Activated CD4-positive, alpha-beta T cell treated with anti-CD3 and anti-CD28 coated beads, Interleukin-2, amount 50 U/mL, for 4 hours (primary cell): Measurements from ENCODE around the gene GPATCH1.

Source experiments
- DNase-seq, 2 experiments: peaks; one replicate each; pipeline ENCODE4 v3.0.0-alpha.2; 2020

The GPATCH1 gene

GRCh38 chr19:33064792-33065550, 16.0 kb upstream of the GPATCH1 start, which contains the start of gene RHPN2:
TSS of gene RHPN2 (minus strand) at chr19:33064888. CDS start at chr19:33064852, 36 bp downstream.
- DNase-seq: peak; percentile 35 to 41

DNA sequence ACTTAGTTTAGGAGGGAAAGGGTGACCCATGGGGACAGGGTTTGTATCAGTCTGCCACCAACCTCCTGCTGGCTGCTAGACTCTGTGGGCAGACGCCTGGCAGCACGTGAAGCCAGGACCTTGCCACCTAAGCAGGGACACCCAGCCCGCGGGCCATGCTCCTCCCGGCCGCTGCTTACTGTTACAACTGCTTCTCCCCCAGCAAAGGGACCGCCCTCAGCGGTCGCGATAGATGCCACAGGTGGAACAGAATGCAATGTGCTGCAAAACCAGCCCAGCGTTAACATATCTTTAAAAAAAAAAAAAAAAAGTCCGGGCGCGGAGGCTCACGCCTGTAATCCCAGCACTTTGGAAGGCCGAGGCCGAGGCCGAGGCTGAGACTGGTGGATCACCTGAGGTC, 14.4 kb upstream of the GPATCH1 start:
- no peak for DNase-seq

- no peak for DNase-seq
Observed at GRCh38 chr19:33067121-33067520, 13.9 kb upstream of the GPATCH1 start.

DNA sequence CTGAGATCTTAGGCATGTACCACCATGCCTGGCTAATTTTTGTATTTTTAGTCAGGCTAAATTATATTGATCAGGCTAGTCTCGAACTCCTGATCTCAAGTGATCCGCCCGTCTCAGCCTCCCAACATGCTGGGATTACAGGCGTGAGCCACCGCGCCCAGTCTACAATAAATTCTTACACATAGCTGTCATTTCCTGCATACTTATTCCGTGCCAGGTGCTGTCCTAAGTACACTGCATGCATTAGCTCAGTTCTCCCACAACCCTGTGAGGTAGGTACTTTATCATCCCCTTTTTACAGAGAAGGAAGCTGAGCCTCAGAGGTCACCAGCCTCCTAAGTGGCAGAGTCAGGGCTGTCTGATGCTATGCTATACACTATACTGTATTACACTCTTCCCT, 9.1 kb upstream of the GPATCH1 start:
- no peak for DNase-seq

- no peak for DNase-seq
Observed at GRCh38 chr19:33075519-33075918, 5.5 kb upstream of the GPATCH1 start.

GRCh38 chr19:33085570-33086128, 4.7 kb downstream of the GPATCH1 start:
- no peak for DNase-seq

DNA sequence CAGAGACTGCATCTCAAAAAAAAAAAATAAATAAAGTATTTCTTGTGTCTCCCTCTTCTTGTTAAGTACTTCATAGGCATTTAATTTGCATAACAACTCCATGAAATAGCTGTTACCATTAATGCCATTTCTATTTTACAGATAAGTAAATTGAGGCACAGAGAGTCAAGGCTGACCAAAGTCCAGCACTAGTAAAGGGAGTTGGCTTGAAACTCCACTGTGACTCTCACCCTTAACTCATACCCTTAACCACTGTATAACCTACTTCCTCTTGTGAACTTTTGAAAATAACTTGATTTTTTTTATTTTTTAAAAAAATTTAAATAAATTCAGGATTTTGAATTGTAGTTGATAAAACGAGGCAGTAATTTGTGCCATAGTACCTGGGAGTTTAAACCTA, 6.0 kb downstream of the GPATCH1 start:
- DNase-seq: no peak

DNA sequence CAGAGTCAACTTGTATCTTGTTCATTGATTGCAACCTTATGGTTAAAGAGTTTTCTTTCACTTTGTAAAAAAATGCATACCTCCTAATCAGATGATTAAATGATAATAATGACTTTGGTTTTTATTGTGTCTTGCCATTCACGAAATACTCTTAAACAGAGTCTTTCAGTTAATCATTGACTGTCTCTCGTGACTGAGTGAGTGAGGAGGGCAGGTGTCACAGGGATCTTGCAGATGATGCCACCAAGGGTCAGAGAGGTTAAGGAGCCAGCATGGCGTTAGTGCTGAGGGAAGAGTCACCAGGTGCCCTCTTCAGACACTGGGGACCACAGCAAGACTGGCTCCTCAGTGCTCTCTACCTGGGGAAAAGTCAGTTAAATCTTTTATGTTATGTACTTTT, 8.0 kb downstream of the GPATCH1 start:
- no peak for DNase-seq

- no peak for DNase-seq
Observed at GRCh38 chr19:33090179-33090578, 9.2 kb downstream of the GPATCH1 start.

DNA sequence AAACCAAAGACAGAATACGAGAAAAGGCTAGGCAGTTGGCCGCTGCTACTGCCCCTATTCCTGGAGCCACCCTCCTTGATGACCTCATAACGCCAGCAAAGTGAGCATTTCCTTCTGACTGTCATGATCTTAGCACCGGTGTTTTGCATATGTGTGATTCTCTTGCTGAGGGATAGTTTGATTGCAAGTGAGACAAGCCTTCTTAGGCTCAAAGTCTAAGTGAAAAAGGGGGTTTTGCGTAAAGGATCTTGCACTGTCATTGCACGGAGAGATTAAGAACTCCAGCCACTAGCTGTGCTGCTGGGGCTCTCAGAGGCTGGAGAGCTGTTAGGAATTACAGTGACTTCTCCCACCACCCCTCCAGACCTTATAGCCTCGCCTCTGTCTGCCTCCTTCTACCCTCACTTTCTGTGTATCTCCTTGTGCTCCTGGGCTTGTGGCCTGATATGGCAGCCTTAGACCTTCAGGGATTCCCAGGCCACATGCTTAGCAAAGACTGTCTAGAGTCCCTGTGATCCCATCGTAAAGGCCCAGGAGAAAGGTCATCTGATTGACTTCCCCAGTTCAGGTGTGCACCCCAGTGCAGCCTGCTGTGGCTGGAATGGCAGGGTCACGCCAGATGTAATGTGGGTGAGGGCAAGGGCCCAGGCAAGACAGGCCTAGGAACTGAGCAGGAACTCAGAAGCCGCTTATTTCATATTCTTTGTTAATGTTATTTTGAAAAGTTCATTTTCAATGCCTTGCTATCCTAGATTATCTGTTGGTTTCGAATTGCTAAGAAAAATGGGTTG, 12.6 kb downstream of the GPATCH1 start:
- DNase-seq: no peak

- no peak for DNase-seq
Observed at GRCh38 chr19:33094436-33095067, 13.6 kb downstream of the GPATCH1 start.

GRCh38 chr19:33096005-33096404, 15.0 kb downstream of the GPATCH1 start:
- DNase-seq: no peak

GRCh38 chr19:33098055-33098534, 17.1 kb downstream of the GPATCH1 start:
- no peak for DNase-seq

GRCh38 chr19:33100894-33101644, 20.1 kb downstream of the GPATCH1 start:
- no peak for DNase-seq

DNA sequence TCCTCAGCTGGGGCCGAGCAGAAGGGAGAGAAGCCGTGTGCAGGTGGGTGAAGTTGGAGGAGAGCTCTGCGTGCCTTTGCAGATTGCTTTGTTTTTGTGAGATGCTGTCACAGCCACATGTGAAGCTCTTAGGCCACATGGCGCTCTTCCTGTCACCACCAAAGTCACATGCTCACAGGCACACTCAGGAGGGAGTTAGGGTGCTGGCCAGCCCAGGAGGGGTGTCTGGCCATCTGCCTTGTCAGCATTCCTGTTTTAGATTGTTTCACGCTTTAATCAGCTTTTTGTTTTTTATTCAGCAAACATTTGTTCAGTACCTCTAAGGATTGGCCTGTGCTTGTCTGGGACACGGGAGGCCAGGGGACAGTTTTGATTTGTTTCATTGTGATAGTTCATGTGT, 21.9 kb downstream of the GPATCH1 start:
- no peak for DNase-seq

- DNase-seq: no peak
Observed at GRCh38 chr19:33108161-33108560, 27.2 kb downstream of the GPATCH1 start.

GRCh38 chr19:33110137-33110910, 29.3 kb downstream of the GPATCH1 start:
- no peak for DNase-seq

- DNase-seq: no peak
Observed at GRCh38 chr19:33111587-33111986, 30.6 kb downstream of the GPATCH1 start.

- no peak for DNase-seq
Observed at GRCh38 chr19:33114312-33114711, 33.3 kb downstream of the GPATCH1 start.

DNA sequence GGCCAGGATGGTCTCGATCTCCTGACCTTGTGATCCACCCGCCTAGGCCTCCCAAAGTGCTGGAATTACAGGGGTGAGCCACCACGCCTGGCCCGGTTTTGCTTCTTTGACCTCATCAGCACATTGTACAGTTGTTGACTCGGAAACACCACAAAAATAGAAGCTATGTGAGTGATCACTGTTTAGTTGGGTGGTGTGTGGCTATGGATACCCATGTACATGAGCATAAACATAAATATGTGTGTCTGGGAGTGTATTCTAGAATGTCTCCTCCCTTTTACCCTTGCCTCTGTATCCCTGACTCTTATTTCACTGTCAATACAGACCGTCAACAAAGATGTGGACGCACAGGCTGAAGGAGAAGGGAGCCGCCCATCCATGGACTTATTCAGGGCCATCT, 36.5 kb downstream of the GPATCH1 start:
- no peak for DNase-seq

GRCh38 chr19:33118643-33119042, 37.7 kb downstream of the GPATCH1 start:
- no peak for DNase-seq
